Measurements from ENCODE around the gene FAM53B. TPM values are rescaled to one million over a fixed set of nuclear protein-coding genes. Genes with fewer than 3 reads are reported as not detected.

Gene FAM53B
- total RNA-seq, 1 experiment from 2014 or later = 9.8 TPM

GRCh38 chr10:124665091-124665490 is 79.1 kb downstream of the FAM53B start:
- POLR2A ChIA-PET (ENCODE audit: unreplicated experiment) = no interaction called here
- Histone ChIP-seq H2AFZ (no peak overlapping the region), H3K4me2 (no peak overlapping the region), H4K20me1 (ENCODE audit: insufficient read depth) (no peaks in the 10 kb centered on the region), H3K9me3 (ENCODE audit: insufficient read depth, low read depth) (no peaks in the 10 kb centered on the region), H3K36me3 (ENCODE audit: low read depth) (no peaks in the 10 kb centered on the region), H3K27me3 (ENCODE audit: insufficient read depth, low read depth) (no peaks in the 10 kb centered on the region), H3K79me2 (ENCODE audit: low read depth) (no peaks in the 10 kb centered on the region), H3K4me1 (replicated peaks; ENCODE audit: insufficient read depth) (no peaks in the 10 kb centered on the region), H3F3A (ENCODE audit: insufficient read depth, low read depth) (no peaks in the 10 kb centered on the region), H3K9me2 (ENCODE audit: insufficient read depth) (no peaks in the 10 kb centered on the region), H3K27ac (no peak overlapping the region), H3K4me3 (no peak overlapping the region)
- CTCF ChIA-PET = no interaction called here
- BruUV-seq (replicated peaks) = no TSS peak
- TF ChIP-seq EZH2 (IDR thresholded peaks at IDR 0.05; ENCODE audit: low read depth) (no peak), CTCF (conservative IDR thresholded peaks at IDR 0.05) (no peak)
- no peak for DNase-seq
- intact Hi-C loops (cut with micrococcal nuclease; ENCODE audit: unreplicated experiment) = no loop called here

- BruUV-seq (replicated peaks) = no TSS peak
- no peak for DNase-seq
- H3K9me3 ChIP-seq (ENCODE audit: insufficient read depth, low read depth) = no peaks in the 10 kb centered on the region
- no peaks in the 10 kb centered on the region for H3K4me1 ChIP-seq (replicated peaks; ENCODE audit: insufficient read depth)
- no peak overlapping the region for H2AFZ ChIP-seq
- CTCF ChIA-PET = no interaction called here
- H4K20me1 ChIP-seq (ENCODE audit: insufficient read depth) = no peaks in the 10 kb centered on the region
- no peak overlapping the region for H3K4me3 ChIP-seq
- TF ChIP-seq CTCF (conservative IDR thresholded peaks at IDR 0.05) = no peak
- no peak for TF ChIP-seq EZH2 (IDR thresholded peaks at IDR 0.05; ENCODE audit: low read depth)
- no peak overlapping the region for H3K27ac ChIP-seq
- H3K4me2 ChIP-seq = no peak overlapping the region
- no peaks in the 10 kb centered on the region for H3F3A ChIP-seq (ENCODE audit: insufficient read depth, low read depth)
- no peaks in the 10 kb centered on the region for H3K9me2 ChIP-seq (ENCODE audit: insufficient read depth)
- no peaks in the 10 kb centered on the region for H3K27me3 ChIP-seq (ENCODE audit: insufficient read depth, low read depth)
- intact Hi-C loops (cut with micrococcal nuclease; ENCODE audit: unreplicated experiment) = no loop called here
- H3K79me2 ChIP-seq (ENCODE audit: low read depth) = no peaks in the 10 kb centered on the region
- no peaks in the 10 kb centered on the region for H3K36me3 ChIP-seq (ENCODE audit: low read depth)
- POLR2A ChIA-PET (ENCODE audit: unreplicated experiment) = no interaction called here
These were observed 80.3 kb downstream of the FAM53B start for GRCh38 chr10:124663766-124664360.

GRCh38 chr10:124663228-124663627 is 81.0 kb downstream of the FAM53B start:
- DNase-seq = no peak
- TF ChIP-seq EZH2 (IDR thresholded peaks at IDR 0.05; ENCODE audit: low read depth) = no peak
- no peak for TF ChIP-seq CTCF (conservative IDR thresholded peaks at IDR 0.05)
- no peaks in the 10 kb centered on the region for H3K4me1 ChIP-seq (replicated peaks; ENCODE audit: insufficient read depth)
- no peaks in the 10 kb centered on the region for H3F3A ChIP-seq (ENCODE audit: insufficient read depth, low read depth)
- H3K27ac ChIP-seq = no peak overlapping the region
- CTCF ChIA-PET = no interaction called here
- H2AFZ ChIP-seq = no peak overlapping the region
- no peaks in the 10 kb centered on the region for H3K79me2 ChIP-seq (ENCODE audit: low read depth)
- H3K36me3 ChIP-seq (ENCODE audit: low read depth) = no peaks in the 10 kb centered on the region
- H3K4me3 ChIP-seq = no peak overlapping the region
- POLR2A ChIA-PET (ENCODE audit: unreplicated experiment) = no interaction called here
- H3K9me2 ChIP-seq (ENCODE audit: insufficient read depth) = no peaks in the 10 kb centered on the region
- intact Hi-C loops (cut with micrococcal nuclease; ENCODE audit: unreplicated experiment) = no loop called here
- no peaks in the 10 kb centered on the region for H3K27me3 ChIP-seq (ENCODE audit: insufficient read depth, low read depth)
- no peak overlapping the region for H3K4me2 ChIP-seq
- no peaks in the 10 kb centered on the region for H3K9me3 ChIP-seq (ENCODE audit: insufficient read depth, low read depth)
- BruUV-seq (replicated peaks) = no TSS peak
- H4K20me1 ChIP-seq (ENCODE audit: insufficient read depth) = no peaks in the 10 kb centered on the region
